Measurements from ENCODE around the gene FBXO7.

- no peak for TF ChIP-seq POLR2AphosphoS5 (IDR thresholded peaks at IDR 0.05; ENCODE audit: low read depth, low read length)
- TF ChIP-seq POLR2A (IDR thresholded peaks at IDR 0.05; ENCODE audit: low read depth, low read length): no peak
- no peak for TF ChIP-seq TAF1 (IDR thresholded peaks at IDR 0.05; ENCODE audit: borderline replicate concordance, low read depth, low read length)
Observed at GRCh38 chr22:32512267-32512982, 37.8 kb downstream of the FBXO7 start.
